Measurements from ENCODE around the gene ARSA. TPM values are rescaled to one million over a fixed set of nuclear protein-coding genes. Genes with fewer than 3 reads are reported as not detected.

Gene ARSA
- total RNA-seq, 1 experiment from 2014 or later = 10.3 TPM

DNA sequence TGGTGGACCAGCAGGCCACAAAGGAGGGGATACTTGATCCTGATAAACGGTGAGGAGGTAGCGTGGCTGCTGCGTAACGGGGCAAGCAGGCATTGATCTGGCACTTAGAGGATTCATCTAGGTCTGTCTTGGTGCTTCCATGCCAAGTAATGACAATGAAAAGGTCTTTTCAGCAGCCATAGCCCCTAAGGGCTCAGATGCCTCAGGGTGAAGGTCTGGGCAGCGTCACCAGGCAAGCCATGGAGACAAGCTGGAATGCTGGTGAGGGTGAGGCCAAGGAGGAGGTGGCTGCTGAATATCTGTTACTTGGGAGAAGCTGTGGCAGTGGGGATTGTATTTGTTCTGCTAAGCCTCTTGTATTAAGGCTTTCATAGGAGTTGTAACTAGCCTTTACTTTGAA lies 40.5 kb downstream of the ARSA start:
- Mint-ChIP-seq H3K36me3 (ENCODE audit: insufficient read depth in 1 of 3, low read depth in 3 of 3) (no peaks in the 10 kb centered on the region), H3K4me1 (peaks cover 14 to 16% of the 10 kb centered on the region in 2 experiments), H3K9me3 (no peaks in the 10 kb centered on the region), H3K4me3 (no peak overlapping the region; a peak in 1 of 5 replicates), H3K27me3 (ENCODE audit: low read depth) (peaks cover 22% of the 10 kb centered on the region), H3K27ac (peak overlapping the region in 1 of 3 experiments; percentile 49; a peak in 1 of 7 replicates)
- H4K5ac ChIP-seq (ENCODE audit: insufficient read length, low read depth, low read length) = no peak overlapping the region
- H4K20me1 ChIP-seq (ENCODE audit: control insufficient read depth, insufficient read depth, insufficient read length) = no peaks in the 10 kb centered on the region
- no peak overlapping the region for H2AK5ac ChIP-seq (ENCODE audit: insufficient read length, low read length)
- H2BK15ac ChIP-seq (ENCODE audit: low read depth, low read length) = no peak overlapping the region
- H3K27me3 ChIP-seq (ENCODE audit: insufficient read depth, low read length) = no peaks in the 10 kb centered on the region
- H2BK5ac ChIP-seq (ENCODE audit: insufficient read length, low read length) = no peak overlapping the region
- no peaks in the 10 kb centered on the region for H3K79me1 ChIP-seq (ENCODE audit: insufficient read depth, low read depth, low read length, poor library complexity, severe bottlenecking)
- no peak overlapping the region for H3K23ac ChIP-seq (ENCODE audit: insufficient read length, low read depth, low read length)
- no peak for DNase-seq
- no peak overlapping the region; the same call in 1 of the 2 replicates for H3K14ac ChIP-seq (ENCODE audit: insufficient read depth, low read length)
- H3K9me3 ChIP-seq (ENCODE audit: control insufficient read depth, low read depth, low read length) = no peaks in the 10 kb centered on the region
- H3K18ac ChIP-seq (ENCODE audit: insufficient read length, low read depth, low read length) = no peak overlapping the region
- H2BK20ac ChIP-seq (ENCODE audit: low read depth, low read length, poor library complexity, severe bottlenecking) = no peak overlapping the region
- H3K56ac ChIP-seq (ENCODE audit: insufficient read length, low read depth, low read length) = no peak overlapping the region
- no peaks in the 10 kb centered on the region; the same call in 1 of the 2 replicates for H3K4me1 ChIP-seq (ENCODE audit: insufficient read depth, low read length)
- H3K4ac ChIP-seq (ENCODE audit: low read depth, low read length) = no peak overlapping the region
- TF ChIP-seq, protein P1, sequence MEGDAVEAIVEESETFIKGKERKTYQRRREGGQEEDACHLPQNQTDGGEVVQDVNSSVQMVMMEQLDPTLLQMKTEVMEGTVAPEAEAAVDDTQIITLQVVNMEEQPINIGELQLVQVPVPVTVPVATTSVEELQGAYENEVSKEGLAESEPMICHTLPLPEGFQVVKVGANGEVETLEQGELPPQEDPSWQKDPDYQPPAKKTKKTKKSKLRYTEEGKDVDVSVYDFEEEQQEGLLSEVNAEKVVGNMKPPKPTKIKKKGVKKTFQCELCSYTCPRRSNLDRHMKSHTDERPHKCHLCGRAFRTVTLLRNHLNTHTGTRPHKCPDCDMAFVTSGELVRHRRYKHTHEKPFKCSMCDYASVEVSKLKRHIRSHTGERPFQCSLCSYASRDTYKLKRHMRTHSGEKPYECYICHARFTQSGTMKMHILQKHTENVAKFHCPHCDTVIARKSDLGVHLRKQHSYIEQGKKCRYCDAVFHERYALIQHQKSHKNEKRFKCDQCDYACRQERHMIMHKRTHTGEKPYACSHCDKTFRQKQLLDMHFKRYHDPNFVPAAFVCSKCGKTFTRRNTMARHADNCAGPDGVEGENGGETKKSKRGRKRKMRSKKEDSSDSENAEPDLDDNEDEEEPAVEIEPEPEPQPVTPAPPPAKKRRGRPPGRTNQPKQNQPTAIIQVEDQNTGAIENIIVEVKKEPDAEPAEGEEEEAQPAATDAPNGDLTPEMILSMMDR (conservative IDR thresholded peaks at IDR 0.05) = no peak
- no peaks in the 10 kb centered on the region for H3K79me2 ChIP-seq (ENCODE audit: insufficient read depth, low read length)
- no peak overlapping the region for H3K9ac ChIP-seq (ENCODE audit: extremely low read depth, insufficient read length, low read length)
- no peak overlapping the region for H2BK120ac ChIP-seq (ENCODE audit: low read depth, low read length, poor library complexity, severe bottlenecking)
- H4K91ac ChIP-seq (ENCODE audit: insufficient read length, low read depth, low read length) = no peak overlapping the region
- no peaks in the 10 kb centered on the region for H3K23me2 ChIP-seq (ENCODE audit: insufficient read length, low read depth, low read length, poor library complexity, severe bottlenecking)
- no peak overlapping the region for H2AFZ ChIP-seq (ENCODE audit: low read length)
- H4K8ac ChIP-seq (replicated peaks; ENCODE audit: insufficient read length, low read depth, low read length) = no peak overlapping the region
- H3T11ph ChIP-seq (ENCODE audit: low read length) = no peak overlapping the region
- no peak overlapping the region for H2BK12ac ChIP-seq (ENCODE audit: insufficient read length, low read depth, low read length)
- no CpG with 5 or more reads among the region's 5 CpGs for WGBS (ENCODE audit: extremely low coverage, insufficient read length, low lambda C conversion rate)
- no peak overlapping the region for H3K4me2 ChIP-seq (ENCODE audit: insufficient read depth, insufficient read length, low read length)
- no peak overlapping the region for H3K27ac ChIP-seq (ENCODE audit: insufficient read length, low read depth, low read length)

Data from H9 (cell line).